HCT116 (cell line): ENCODE measurements around the gene C1orf53. TPM values are rescaled to one million over a fixed set of nuclear protein-coding genes. Genes with fewer than 3 reads are reported as not detected.
"Not testable (repeated sequence)": the region's sequence is repeated elsewhere in the genome, so short reads cannot be mapped to it uniquely, and the experiment has no call there.

Source experiments
- ATAC-seq: fragments of 200-7000 bp; cut with Tn5 transposase; 2 replicates; pipeline ENCODE4 v1.9.1; 2020; ENCODE audit warnings: mild to moderate bottlenecking, moderate library complexity
- BruUV-seq: library from RNA; stranded (reverse); fragments of 400-500 nt; replicated peaks from 2 replicates; lab custom pipeline; 2021; lab: Mats Ljungman, UMichigan
- CTCF ChIA-PET: fragments of 300-600 bp; sonication (Branson Sonifier 250); formaldehyde crosslinking; loops from one replicate; lab custom pipeline; 2021; ENCODE audit warnings: antibody characterized with exemption; lab: Charles Lee
- POLR2A ChIA-PET: fragments of 300-600, 350-600 bp; sonication (Branson Sonifier 250); formaldehyde crosslinking; loops from one replicate; lab custom pipeline; 2021; ENCODE audit warnings: antibody characterized with exemption; lab: Charles Lee
- RAD21 ChIA-PET, 2 experiments: fragments of 300-600 bp; sonication (Branson Sonifier 250); formaldehyde crosslinking; loops; one replicate each; lab custom pipeline; 2023; ENCODE audit warnings: low total read pairs in 2 of 2; ENCODE audit not compliant: uncharacterized antibody in 2 of 2, unreplicated experiment in 2 of 2, low non-redundant PET in 1 of 2; lab: Charles Lee
- DNase-seq: peaks from one replicate; pipeline ENCODE4 v3.0.0-alpha.2; 2010; ENCODE audit warnings: low read depth, low spot score
- H2AFZ ChIP-seq: fragments of 200-600 bp; shearing (Covaris generic), sonication (generic); 2 replicates; pipeline ENCODE4 v1.6.1; 2017; ENCODE audit warnings: low read depth, mixed run types, mixed read lengths, antibody characterized with exemption, low read length; ENCODE audit not compliant: poor library complexity, severe bottlenecking
- H3K27ac ChIP-seq: 2 replicates; pipeline ENCODE4 v1.5.1; 2012; ENCODE audit warnings: low read depth, low read length
- H3K27me3 ChIP-seq: fragments of 200-600 bp; sonication (generic); 2 replicates; pipeline ENCODE4 v1.6.1; 2016; ENCODE audit warnings: mixed run types, low read length, mixed read lengths; ENCODE audit not compliant: insufficient read depth
- H3K36me3 ChIP-seq, 2 experiments: fragments of 200-500 bp in 1 of 2; fragments of 200-600 bp in 1 of 2; sonication (Bioruptor generic) in 1 of 2; sonication (generic) in 1 of 2; 2 replicates each; pipeline versions ENCODE4 v1.5.1 to v1.6.1; 2014 to 2016; ENCODE audit warnings: low read length in 2 of 2, inconsistent platforms in 1 of 2, mixed read lengths in 1 of 2, mixed run types in 1 of 2; ENCODE audit not compliant: insufficient read depth in 2 of 2, control insufficient read depth in 1 of 2
- H3K4me1 ChIP-seq, 2 experiments: fragments of 200-600 bp in 1 of 2; sonication (generic) in 1 of 2; 2 replicates each; pipeline versions ENCODE4 v1.5.1 to v1.6.1; 2012 to 2017; ENCODE audit warnings: low read length in 2 of 2, inconsistent platforms in 1 of 2, mild to moderate bottlenecking in 1 of 2, mixed read lengths in 1 of 2, mixed run types in 1 of 2, moderate library complexity in 1 of 2; ENCODE audit not compliant: insufficient read depth in 2 of 2, control insufficient read depth in 1 of 2
- H3K4me2 ChIP-seq: fragments of 200-600 bp; sonication (generic); 2 replicates; pipeline ENCODE4 v1.6.1; 2017; ENCODE audit warnings: mixed run types, low read length, mixed read lengths
- H3K4me3 ChIP-seq, 2 experiments: fragments of 200-600 bp in 1 of 2; sonication (generic) in 1 of 2; replicated peaks in 1 of 2; 2 replicates each; pipeline ENCODE4 v1.5.1; 2011 to 2016; ENCODE audit warnings: low read length in 2 of 2, control low read depth in 1 of 2, low read depth in 1 of 2, mild to moderate bottlenecking in 1 of 2, mixed read lengths in 1 of 2, mixed run types in 1 of 2
- H3K79me2 ChIP-seq: fragments of 200-600 bp; sonication (generic); 2 replicates; pipeline ENCODE4 v1.6.1; 2017; ENCODE audit warnings: mild to moderate bottlenecking, mixed run types, low read length, moderate library complexity, mixed read lengths; ENCODE audit not compliant: insufficient read depth
- H3K9ac ChIP-seq: fragments of 200-600 bp; sonication (generic); 2 replicates; pipeline ENCODE4 v1.6.1; 2016; ENCODE audit warnings: low read length, mixed read lengths
- H3K9me2 ChIP-seq: fragments of 200-600 bp; sonication (generic), shearing (Covaris generic); 2 replicates; pipeline ENCODE4 v1.6.1; 2017; ENCODE audit warnings: mixed run types, mild to moderate bottlenecking, moderate library complexity; ENCODE audit not compliant: insufficient read depth
- H3K9me3 ChIP-seq, 2 experiments: fragments of 200-500 bp in 1 of 2; fragments of 200-600 bp in 1 of 2; sonication (Bioruptor generic) in 1 of 2; sonication (generic) in 1 of 2; 2 replicates each; pipeline ENCODE4 v1.6.1; 2014 to 2017; ENCODE audit warnings: low read length in 2 of 2, mixed read lengths in 2 of 2, inconsistent platforms in 1 of 2, low read depth in 1 of 2, mild to moderate bottlenecking in 1 of 2, mixed run types in 1 of 2, moderate library complexity in 1 of 2; ENCODE audit not compliant: control insufficient read depth in 1 of 2, insufficient read depth in 1 of 2
- H4K20me1 ChIP-seq: fragments of 200-600 bp; sonication (generic), shearing (Covaris generic); 2 replicates; pipeline ENCODE4 v1.6.1; 2017; ENCODE audit warnings: mixed run types, mild to moderate bottlenecking, moderate library complexity; ENCODE audit not compliant: insufficient read depth
- ATF3 ChIP-seq: IDR thresholded peaks from 2 replicates; pipeline ENCODE4 v1.6.1; 2012
- CBX3 ChIP-seq: IDR thresholded peaks from 2 replicates; pipeline ENCODE4 v1.6.1; 2012; ENCODE audit warnings: low read depth
- CEBPB ChIP-seq: IDR thresholded peaks from 2 replicates; pipeline ENCODE4 v1.6.1; 2012; ENCODE audit warnings: low read depth
- EZH2 ChIP-seq: fragments of 200-600 bp; sonication (generic); IDR thresholded peaks from 2 replicates; pipeline ENCODE4 v1.6.1; 2017; ENCODE audit warnings: antibody characterized with exemption, mixed run types
- FOSL1 ChIP-seq: IDR thresholded peaks from 2 replicates; pipeline ENCODE4 v1.6.1; 2012; ENCODE audit warnings: low read depth
- MAX ChIP-seq: IDR thresholded peaks from 2 replicates; pipeline ENCODE4 v1.6.1; 2012
- POLR2A ChIP-seq: IDR thresholded peaks from 2 replicates; pipeline ENCODE4 v1.7.0; 2011; ENCODE audit warnings: borderline replicate concordance; ENCODE audit not compliant: insufficient read depth, insufficient read length; ENCODE audit errors: extremely low read depth
- RAD21 ChIP-seq: IDR thresholded peaks from 2 replicates; pipeline ENCODE4 v1.6.1; 2012; ENCODE audit warnings: low read depth, mild to moderate bottlenecking
- SIN3A ChIP-seq: IDR thresholded peaks from 2 replicates; pipeline ENCODE4 v1.6.1; 2012; ENCODE audit warnings: low read depth
- SRF ChIP-seq: IDR thresholded peaks from 2 replicates; pipeline ENCODE4 v1.6.1; 2012; ENCODE audit warnings: low read depth
- ZFX ChIP-seq: fragments of 450-650 bp; IDR thresholded peaks from 2 replicates; pipeline ENCODE4 v1.6.1; 2017
- ZNF274 ChIP-seq: fragments of 200-500 bp; sonication (Bioruptor generic); IDR thresholded peaks from 2 replicates; pipeline ENCODE4 v1.6.1; 2014; ENCODE audit warnings: mild to moderate bottlenecking, low read depth, low read length, inconsistent platforms
- intact Hi-C: fragments of 100-400 bp; cut with micrococcal nuclease; formaldehyde crosslinking; loops from 2 replicates; pipeline ENCODE4 v1.10.0; 2022
- total RNA-seq: library from RNA; stranded (reverse); gene quantifications from one replicate; pipeline ENCODE4 v1.2.1, GENCODE V29; 2021; ENCODE audit not compliant: unreplicated experiment

C1orf53 gene
- total RNA-seq, 1 experiment from 2014 or later, result 4.2 TPM

- BruUV-seq, result no TSS peak
- no peaks in the 10 kb centered on the region for H3K27me3 ChIP-seq
- no peaks in the 10 kb centered on the region for H4K20me1 ChIP-seq
- H3K4me1 ChIP-seq, result no peaks in the 10 kb centered on the region
- intact Hi-C loops, result loop anchor here (1.0 to 10.0 kb wide), 3 partner anchors 175 to 343 kb away; no protein-coding TSS in a partner anchor
- H3K9ac ChIP-seq, result no peak overlapping the region
- no peak overlapping the region for H3K4me2 ChIP-seq
- peak overlapping the region; percentile 79 for H2AFZ ChIP-seq
- POLR2A ChIA-PET, result no interaction called here
- DNase-seq, result no peak
- H3K4me3 ChIP-seq, result no peak overlapping the region
- H3K27ac ChIP-seq, result no peak overlapping the region
- RAD21 ChIA-PET, result interaction anchor here (0.7 to 2.3 kb wide), 3 partner anchors 250 to 254 kb away, joined by 3 to 5 read pairs (median 3); no protein-coding TSS in a partner anchor
- TF ChIP-seq POLR2A (no peak), ZNF274 (no peak), SRF (no peak), EZH2 (no peak), MAX (no peak), ZFX (no peak), SIN3A (no peak), ATF3 (no peak), CBX3 (no peak)
- ATAC-seq, result no peak
- CTCF ChIA-PET, result interaction anchor here (1.0 to 3.1 kb wide), 14 partner anchors 12 to 817 kb away, joined by 3 to 29 read pairs (median 5); no protein-coding TSS in a partner anchor
- H3K36me3 ChIP-seq, result no peaks in the 10 kb centered on the region
- H3K9me2 ChIP-seq, result no peaks in the 10 kb centered on the region
- no peaks in the 10 kb centered on the region for H3K9me3 ChIP-seq
- no peaks in the 10 kb centered on the region for H3K79me2 ChIP-seq
Measured at GRCh38 chr1:197869490-197870077, 32.8 kb upstream of the C1orf53 start.

- ATAC-seq (no peak), DNase-seq (no peak)
- Histone ChIP-seq H3K9me3 (0 out of 4 replicates have a peak, but pooled peaks cover 0 to 7% of the 10 kb centered on the region in 2 experiments), H2AFZ (no peak overlapping the region), H3K9me2 (no peaks in the 10 kb centered on the region), H3K9ac (no peak overlapping the region), H4K20me1 (no peaks in the 10 kb centered on the region), H3K79me2 (no peaks in the 10 kb centered on the region), H3K4me3 (no peak overlapping the region), H3K27ac (no peak overlapping the region), H3K4me2 (no peak overlapping the region), H3K4me1 (no peaks in the 10 kb centered on the region), H3K27me3 (no peaks in the 10 kb centered on the region), H3K36me3 (no peaks in the 10 kb centered on the region)
- ChIA-PET POLR2A (no interaction called here), RAD21 (no interaction called here), CTCF (no interaction called here)
- BruUV-seq, result no TSS peak
- intact Hi-C loops, result no loop called here
- TF ChIP-seq RAD21, result no peak
- TF ChIP-seq FOSL1, result no peak
- no peak for TF ChIP-seq ATF3
- TF ChIP-seq POLR2A, result no peak
- no peak for TF ChIP-seq CEBPB
- no peak for TF ChIP-seq ZFX
- TF ChIP-seq MAX, result no peak
Measured at GRCh38 chr1:197876894-197877293, 25.5 kb upstream of the C1orf53 start.

DNA sequence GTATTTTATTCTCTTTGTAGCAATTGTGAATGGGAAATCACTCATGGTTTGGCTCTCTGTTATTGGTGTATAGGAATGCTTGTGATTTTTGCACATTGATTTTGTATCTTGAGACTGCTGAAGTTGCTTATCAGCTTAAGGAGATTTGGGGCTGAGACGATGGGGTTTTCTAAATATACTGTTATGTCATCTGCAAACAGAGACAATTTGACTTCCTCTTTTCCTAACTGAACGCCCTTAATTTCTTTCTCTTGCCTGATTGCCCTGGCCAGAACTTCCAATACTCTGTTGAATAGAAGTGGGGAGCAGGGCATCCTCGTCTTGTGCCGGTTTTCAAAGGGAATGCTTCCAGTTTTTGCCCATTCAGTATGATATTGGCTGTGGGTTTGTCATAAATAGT lies 22.0 kb upstream of the C1orf53 start:
- H3K9ac ChIP-seq, intact Hi-C loops, H3K36me3 ChIP-seq, H3K79me2 ChIP-seq, CTCF ChIA-PET, BruUV-seq, H4K20me1 ChIP-seq, H3K4me1 ChIP-seq, H3K4me2 ChIP-seq, POLR2A ChIA-PET, DNase-seq, H3K9me3 ChIP-seq, H3K27me3 ChIP-seq, H3K9me2 ChIP-seq, RAD21 ChIA-PET, H3K27ac ChIP-seq, H2AFZ ChIP-seq, H3K4me3 ChIP-seq, ATAC-seq: not testable (repeated sequence)
